GM19239 (cell line): Measurements from ENCODE around the gene GRAMD1B.
A peak's percentile ranks its signal among the peaks of the same experiment; 100 is the strongest.
"Not testable (repeated sequence)": the region's sequence is repeated elsewhere in the genome, so short reads cannot be mapped to it uniquely, and the experiment has no call there.

Experiments
- DNase-seq: peaks from one replicate; pipeline ENCODE4 v3.0.0; 2011; ENCODE audit warnings: low spot score; ENCODE audit not compliant: insufficient read length
- FAIRE-seq: peaks from 2 replicates; lab custom pipeline; 2011; peaks lifted over from hg19 to GRCh38; lab: Jason Lieb, UNC

The GRAMD1B gene

GRCh38 chr11:123438131-123438627 lies 8.1 kb downstream of the GRAMD1B start:
- no peak for DNase-seq
- no peak for FAIRE-seq

- FAIRE-seq (no peak), DNase-seq (no peak)
These were observed 9.5 kb downstream of the GRAMD1B start for GRCh38 chr11:123439616-123440015.

- DNase-seq: no peak
- FAIRE-seq: no peak
These were observed 11.1 kb downstream of the GRAMD1B start for GRCh38 chr11:123441161-123441560.

- FAIRE-seq (no peak), DNase-seq (no peak)
These were observed 14.0 kb downstream of the GRAMD1B start for GRCh38 chr11:123443851-123444623.

- FAIRE-seq: no peak
These were observed 18.8 kb downstream of the GRAMD1B start for GRCh38 chr11:123448823-123449222.

GRCh38 chr11:123449436-123449835 lies 19.4 kb downstream of the GRAMD1B start:
- DNase-seq: no peak
- no peak for FAIRE-seq

More at GRCh38 chr11:123448823-123449222, 18.8 kb downstream of the GRAMD1B start:
- no peak for DNase-seq

- no peak for DNase-seq
- FAIRE-seq: no peak
These were observed 20.6 kb downstream of the GRAMD1B start for GRCh38 chr11:123450623-123451022.

- FAIRE-seq: peak; percentile 73
These were observed 21.2 kb downstream of the GRAMD1B start for GRCh38 chr11:123451183-123451781.

GRCh38 chr11:123452794-123453193 lies 22.7 kb downstream of the GRAMD1B start:
- DNase-seq (no peak), FAIRE-seq (no peak)

More at GRCh38 chr11:123451183-123451781, 21.2 kb downstream of the GRAMD1B start:
- DNase-seq: no peak

- FAIRE-seq (no peak), DNase-seq (no peak)
These were observed 24.1 kb downstream of the GRAMD1B start for GRCh38 chr11:123454060-123454651.

GRCh38 chr11:123454796-123455195 lies 24.7 kb downstream of the GRAMD1B start:
- DNase-seq (no peak), FAIRE-seq (no peak)

GRCh38 chr11:123456448-123456847 lies 26.4 kb downstream of the GRAMD1B start:
- not testable (repeated sequence) for FAIRE-seq, DNase-seq

- DNase-seq (no peak), FAIRE-seq (no peak)
These were observed 27.2 kb downstream of the GRAMD1B start for GRCh38 chr11:123457187-123457770.

- no peak for FAIRE-seq
- no peak for DNase-seq
These were observed 28.4 kb downstream of the GRAMD1B start for GRCh38 chr11:123458501-123458900.

GRCh38 chr11:123460012-123460700 lies 30.1 kb downstream of the GRAMD1B start:
- FAIRE-seq: no peak
- no peak for DNase-seq

- FAIRE-seq: no peak
These were observed 31.1 kb downstream of the GRAMD1B start for GRCh38 chr11:123461164-123461563.

GRCh38 chr11:123465667-123466066 lies 35.6 kb downstream of the GRAMD1B start:
- DNase-seq, FAIRE-seq: not testable (repeated sequence)

More at GRCh38 chr11:123461164-123461563, 31.1 kb downstream of the GRAMD1B start:
- no peak for DNase-seq

- not testable (repeated sequence) for FAIRE-seq, DNase-seq
These were observed 36.1 kb downstream of the GRAMD1B start for GRCh38 chr11:123466172-123466571.

GRCh38 chr11:123469089-123469488 lies 39.0 kb downstream of the GRAMD1B start:
- FAIRE-seq: no peak
- no peak for DNase-seq

GRCh38 chr11:123469586-123469985 lies 39.5 kb downstream of the GRAMD1B start:
- no peak for FAIRE-seq
- DNase-seq: no peak
